HCT116 (cell line): ENCODE results near the gene PON1.

ENCODE experiments used
- CTCF ChIP-seq, 3 experiments: fragments of 200-600 bp in 1 of 3; sonication (generic) in 1 of 3; IDR thresholded peaks in 2 of 3; conservative IDR thresholded peaks in 1 of 3; 2 replicates each; pipeline ENCODE4 v1.5.1; 2012 to 2017; ENCODE audit warnings: low read depth in 2 of 3, low read length in 2 of 3, antibody characterized with exemption in 1 of 3, borderline replicate concordance in 1 of 3, control low read depth in 1 of 3, mild to moderate bottlenecking in 1 of 3, mixed read lengths in 1 of 3, mixed run types in 1 of 3, moderate library complexity in 1 of 3; ENCODE audit not compliant: insufficient read depth in 1 of 3
- POLR2A ChIP-seq: IDR thresholded peaks from 2 replicates; pipeline ENCODE4 v1.7.0; 2011; ENCODE audit warnings: borderline replicate concordance; ENCODE audit not compliant: insufficient read depth, insufficient read length; ENCODE audit errors: extremely low read depth
- TF ChIP-seq, protein P1 (sequence below): IDR thresholded peaks from 2 replicates; pipeline ENCODE4 v1.6.1; 2012

- TF ChIP-seq, protein P1, sequence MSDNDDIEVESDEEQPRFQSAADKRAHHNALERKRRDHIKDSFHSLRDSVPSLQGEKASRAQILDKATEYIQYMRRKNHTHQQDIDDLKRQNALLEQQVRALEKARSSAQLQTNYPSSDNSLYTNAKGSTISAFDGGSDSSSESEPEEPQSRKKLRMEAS: no peak
- TF ChIP-seq CTCF (IDR thresholded peaks at IDR 0.05 in 2 of 3, conservative IDR thresholded peaks at IDR 0.05 in 1 of 3; ENCODE audit: borderline replicate concordance in 1 of 3, insufficient read depth in 1 of 3, low read depth in 2 of 3, low read length in 2 of 3) (no peak), POLR2A (no peak)
Observed at GRCh38 chr7:95322396-95322795, 1.9 kb downstream of the PON1 start.
